Stomach (tissue), 4 donors: ENCODE measurements around the gene VPS13D.

Experiments used
- CTCF ChIP-seq, 7 experiments: fragments of 450-650 bp in 4 of 7; fragments of 200-600 bp in 3 of 7; sonication (generic) in 3 of 7; IDR thresholded peaks; one replicate each; pipeline ENCODE4 v1.5.1; 2016 to 2019; ENCODE audit warnings: antibody characterized with exemption in 7 of 7, control low read depth in 2 of 7, mild to moderate bottlenecking in 1 of 7
- POLR2A ChIP-seq, 4 donors: fragments of 450-650 bp; IDR thresholded peaks; one replicate each; pipeline ENCODE4 v1.6.1; 2016; ENCODE audit warnings: antibody characterized with exemption in 4 of 4, control low read depth in 2 of 4, mild to moderate bottlenecking in 1 of 4, moderate library complexity in 1 of 4

GRCh38 chr1:12407050-12407961 is 177.5 kb downstream of the VPS13D start:
- TF ChIP-seq POLR2A (IDR thresholded peaks at IDR 0.05) (no peak), CTCF (IDR thresholded peaks at IDR 0.05) (peak in 4 of 7 experiments; percentile 14 to 26 (median 23))
